HUES6 (cell line): ENCODE results near the gene ZNF879.

ENCODE experiments used
- H3K27ac ChIP-seq: 2 replicates; pipeline ENCODE4 v1.7.0; 2013; ENCODE audit warnings: low read depth, mild to moderate bottlenecking, low read length, inconsistent platforms
- H3K27me3 ChIP-seq: 2 replicates; pipeline ENCODE4 v1.6.1; 2013; ENCODE audit warnings: low read length; ENCODE audit not compliant: control insufficient read depth, insufficient read depth
- H3K36me3 ChIP-seq: 2 replicates; pipeline ENCODE4 v1.6.1; 2013; ENCODE audit warnings: low read length; ENCODE audit not compliant: control insufficient read depth, insufficient read depth
- H3K4me1 ChIP-seq: 2 replicates; pipeline ENCODE4 v1.6.1; 2013; ENCODE audit warnings: low read length; ENCODE audit not compliant: control insufficient read depth, insufficient read depth
- H3K4me3 ChIP-seq: 2 replicates; pipeline ENCODE4 v1.5.1; 2013; ENCODE audit warnings: low read depth, low read length
- H3K9ac ChIP-seq: one replicate; pipeline ENCODE4 v1.6.1; 2013; ENCODE audit warnings: mild to moderate bottlenecking, low read length
- H3K9me3 ChIP-seq: 2 replicates; pipeline ENCODE4 v1.6.1; 2013; ENCODE audit warnings: low read depth, low read length; ENCODE audit not compliant: control insufficient read depth, insufficient read depth

ZNF879 gene

DNA sequence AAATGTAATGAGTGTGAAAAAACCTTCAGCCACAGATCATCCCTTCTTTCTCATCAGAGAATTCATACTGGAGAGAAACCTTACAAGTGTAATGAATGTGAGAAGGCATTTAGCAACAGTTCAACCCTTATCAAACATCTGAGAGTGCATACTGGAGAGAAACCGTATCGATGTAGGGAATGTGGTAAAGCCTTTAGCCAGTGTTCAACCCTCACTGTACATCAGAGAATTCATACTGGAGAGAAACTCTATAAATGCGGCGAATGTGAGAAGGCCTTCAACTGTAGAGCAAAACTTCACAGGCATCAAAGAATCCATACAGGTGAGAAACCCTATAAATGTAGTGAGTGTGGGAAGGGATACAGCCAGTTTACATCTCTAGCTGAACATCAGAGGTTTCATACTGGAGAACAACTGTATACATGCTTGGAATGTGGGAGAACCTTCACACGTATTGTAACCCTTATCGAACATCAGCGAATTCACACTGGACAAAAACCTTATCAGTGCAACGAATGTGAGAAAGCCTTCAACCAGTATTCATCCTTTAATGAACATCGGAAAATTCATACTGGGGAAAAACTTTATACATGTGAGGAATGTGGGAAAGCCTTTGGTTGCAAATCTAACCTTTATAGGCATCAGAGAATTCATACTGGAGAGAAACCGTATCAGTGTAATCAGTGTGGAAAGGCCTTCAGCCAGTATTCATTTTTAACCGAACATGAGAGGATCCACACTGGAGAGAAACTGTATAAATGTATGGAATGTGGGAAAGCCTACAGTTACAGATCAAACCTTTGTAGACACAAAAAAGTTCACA lies 55.8 kb downstream of the ZNF879 start:
- no peak overlapping the region for H3K4me3 ChIP-seq
- no peak overlapping the region for H3K27ac ChIP-seq

DNA sequence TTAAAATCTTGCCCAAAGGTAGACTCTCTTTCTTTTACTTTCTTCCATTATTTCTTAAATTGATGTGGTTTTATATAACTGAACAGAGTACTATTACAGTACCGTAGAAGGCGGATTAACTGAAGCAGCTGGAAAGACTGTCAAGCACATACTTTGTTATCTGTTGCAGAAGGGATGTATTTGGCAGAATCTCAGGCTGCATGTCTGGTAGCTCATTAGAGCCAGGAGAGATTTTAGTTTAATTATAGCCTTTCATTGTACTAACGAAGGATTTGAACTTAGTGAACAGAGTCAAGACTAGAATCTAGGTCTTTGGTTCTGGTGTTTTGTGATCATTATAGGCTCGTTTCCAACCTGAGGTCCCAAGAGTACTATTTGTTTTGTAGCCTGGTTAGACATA lies 57.1 kb downstream of the ZNF879 start:
- Histone ChIP-seq H3K36me3 (peaks cover 10% of the 10 kb centered on the region; the same call in 1 of the 2 replicates), H3K4me3 (no peak overlapping the region), H3K4me1 (no peaks in the 10 kb centered on the region), H3K9ac (no peak overlapping the region), H3K27ac (no peak overlapping the region), H3K27me3 (no peaks in the 10 kb centered on the region), H3K9me3 (peaks cover 89% of the 10 kb centered on the region)

More for the DNA sequence above, 55.8 kb downstream of the ZNF879 start:
- Histone ChIP-seq H3K9me3 (peaks cover 89% of the 10 kb centered on the region), H3K4me1 (no peaks in the 10 kb centered on the region), H3K27me3 (no peaks in the 10 kb centered on the region), H3K36me3 (peaks cover 10% of the 10 kb centered on the region; the same call in 1 of the 2 replicates), H3K9ac (no peak overlapping the region)
